ENCODE measurements around the gene CSNK1E.

CSNK1E gene

DNA sequence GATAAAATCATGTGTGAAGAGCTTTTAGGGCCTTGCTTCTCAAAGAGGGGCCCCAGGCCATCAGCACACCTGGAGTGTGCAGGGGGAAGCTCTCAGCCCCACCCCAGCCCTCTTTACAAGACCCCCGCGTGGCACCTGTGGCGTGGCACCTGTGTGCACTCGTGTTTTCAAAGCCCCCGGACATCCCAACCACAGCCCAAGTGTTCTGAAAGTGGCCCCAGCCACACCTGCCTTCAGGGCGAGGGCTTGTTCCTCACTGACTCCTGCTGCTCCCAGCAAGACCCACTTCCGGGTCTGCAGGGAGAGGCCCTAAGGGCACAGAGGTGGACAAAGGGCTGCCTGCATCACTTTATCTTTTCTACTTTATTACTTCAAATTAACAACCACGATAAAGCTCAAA, 26.9 kb downstream of the CSNK1E start:
- TF ChIP-seq CSDC2 (CRISPR knock-in tag; IDR thresholded peaks at IDR 0.05) (no peak), ESRRG (CRISPR knock-in tag; IDR thresholded peaks at IDR 0.05) (no peak), RARB (CRISPR knock-in tag; IDR thresholded peaks at IDR 0.05) (no peak), ZNF8 (CRISPR knock-in tag; IDR thresholded peaks at IDR 0.05) (no peak), PPARA (CRISPR knock-in tag; IDR thresholded peaks at IDR 0.05; ENCODE audit: borderline replicate concordance) (no peak), ZFP3 (CRISPR knock-in tag; IDR thresholded peaks at IDR 0.05) (no peak), ARNTL (CRISPR knock-in tag; IDR thresholded peaks at IDR 0.05; ENCODE audit: borderline replicate concordance, low read depth) (no peak)
- TF ChIP-seq, protein P1, sequence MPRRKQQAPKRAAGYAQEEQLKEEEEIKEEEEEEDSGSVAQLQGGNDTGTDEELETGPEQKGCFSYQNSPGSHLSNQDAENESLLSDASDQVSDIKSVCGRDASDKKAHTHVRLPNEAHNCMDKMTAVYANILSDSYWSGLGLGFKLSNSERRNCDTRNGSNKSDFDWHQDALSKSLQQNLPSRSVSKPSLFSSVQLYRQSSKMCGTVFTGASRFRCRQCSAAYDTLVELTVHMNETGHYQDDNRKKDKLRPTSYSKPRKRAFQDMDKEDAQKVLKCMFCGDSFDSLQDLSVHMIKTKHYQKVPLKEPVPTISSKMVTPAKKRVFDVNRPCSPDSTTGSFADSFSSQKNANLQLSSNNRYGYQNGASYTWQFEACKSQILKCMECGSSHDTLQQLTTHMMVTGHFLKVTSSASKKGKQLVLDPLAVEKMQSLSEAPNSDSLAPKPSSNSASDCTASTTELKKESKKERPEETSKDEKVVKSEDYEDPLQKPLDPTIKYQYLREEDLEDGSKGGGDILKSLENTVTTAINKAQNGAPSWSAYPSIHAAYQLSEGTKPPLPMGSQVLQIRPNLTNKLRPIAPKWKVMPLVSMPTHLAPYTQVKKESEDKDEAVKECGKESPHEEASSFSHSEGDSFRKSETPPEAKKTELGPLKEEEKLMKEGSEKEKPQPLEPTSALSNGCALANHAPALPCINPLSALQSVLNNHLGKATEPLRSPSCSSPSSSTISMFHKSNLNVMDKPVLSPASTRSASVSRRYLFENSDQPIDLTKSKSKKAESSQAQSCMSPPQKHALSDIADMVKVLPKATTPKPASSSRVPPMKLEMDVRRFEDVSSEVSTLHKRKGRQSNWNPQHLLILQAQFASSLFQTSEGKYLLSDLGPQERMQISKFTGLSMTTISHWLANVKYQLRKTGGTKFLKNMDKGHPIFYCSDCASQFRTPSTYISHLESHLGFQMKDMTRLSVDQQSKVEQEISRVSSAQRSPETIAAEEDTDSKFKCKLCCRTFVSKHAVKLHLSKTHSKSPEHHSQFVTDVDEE (CRISPR knock-in tag; IDR thresholded peaks at IDR 0.05): no peak
- TF ChIP-seq, protein P2, sequence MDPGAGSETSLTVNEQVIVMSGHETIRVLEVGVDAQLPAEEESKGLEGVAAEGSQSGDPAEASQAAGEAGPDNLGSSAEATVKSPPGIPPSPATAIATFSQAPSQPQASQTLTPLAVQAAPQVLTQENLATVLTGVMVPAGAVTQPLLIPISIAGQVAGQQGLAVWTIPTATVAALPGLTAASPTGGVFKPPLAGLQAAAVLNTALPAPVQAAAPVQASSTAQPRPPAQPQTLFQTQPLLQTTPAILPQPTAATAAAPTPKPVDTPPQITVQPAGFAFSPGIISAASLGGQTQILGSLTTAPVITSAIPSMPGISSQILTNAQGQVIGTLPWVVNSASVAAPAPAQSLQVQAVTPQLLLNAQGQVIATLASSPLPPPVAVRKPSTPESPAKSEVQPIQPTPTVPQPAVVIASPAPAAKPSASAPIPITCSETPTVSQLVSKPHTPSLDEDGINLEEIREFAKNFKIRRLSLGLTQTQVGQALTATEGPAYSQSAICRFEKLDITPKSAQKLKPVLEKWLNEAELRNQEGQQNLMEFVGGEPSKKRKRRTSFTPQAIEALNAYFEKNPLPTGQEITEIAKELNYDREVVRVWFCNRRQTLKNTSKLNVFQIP (CRISPR knock-in tag; IDR thresholded peaks at IDR 0.05; ENCODE audit: borderline replicate concordance, low read depth): no peak
- no peak for ATAC-seq

DNA sequence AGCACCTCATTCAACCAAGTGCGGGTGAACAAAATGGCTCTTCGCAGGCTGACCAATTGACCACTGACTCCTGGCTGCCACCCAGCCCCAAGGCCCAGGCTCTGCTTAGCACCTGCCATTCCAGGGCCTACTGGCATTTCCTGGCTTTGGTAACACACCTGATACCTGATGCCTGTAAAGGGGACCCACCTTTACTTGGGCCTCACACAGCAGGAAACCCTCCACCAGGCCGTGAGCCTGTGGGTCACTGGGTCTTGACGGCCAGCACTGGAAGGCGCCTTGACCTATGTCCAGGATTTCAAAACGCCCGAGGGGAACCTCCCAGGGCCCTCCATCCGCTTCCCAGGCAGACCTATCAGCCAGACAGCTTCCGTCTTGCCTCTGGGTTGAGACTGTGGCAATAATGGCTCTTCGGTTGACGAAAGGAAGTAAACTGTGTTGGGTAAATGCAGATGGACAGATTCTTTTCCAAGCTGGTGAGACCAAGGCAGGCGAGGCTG, 27.6 kb downstream of the CSNK1E start:
- TF ChIP-seq ISL1 (CRISPR knock-in tag; IDR thresholded peaks at IDR 0.05): no peak
- TF ChIP-seq ZNF8 (CRISPR knock-in tag; IDR thresholded peaks at IDR 0.05): no peak
- TF ChIP-seq TCF4 (CRISPR knock-in tag; IDR thresholded peaks at IDR 0.05; ENCODE audit: borderline replicate concordance): no peak
- no peak for ATAC-seq

DNA sequence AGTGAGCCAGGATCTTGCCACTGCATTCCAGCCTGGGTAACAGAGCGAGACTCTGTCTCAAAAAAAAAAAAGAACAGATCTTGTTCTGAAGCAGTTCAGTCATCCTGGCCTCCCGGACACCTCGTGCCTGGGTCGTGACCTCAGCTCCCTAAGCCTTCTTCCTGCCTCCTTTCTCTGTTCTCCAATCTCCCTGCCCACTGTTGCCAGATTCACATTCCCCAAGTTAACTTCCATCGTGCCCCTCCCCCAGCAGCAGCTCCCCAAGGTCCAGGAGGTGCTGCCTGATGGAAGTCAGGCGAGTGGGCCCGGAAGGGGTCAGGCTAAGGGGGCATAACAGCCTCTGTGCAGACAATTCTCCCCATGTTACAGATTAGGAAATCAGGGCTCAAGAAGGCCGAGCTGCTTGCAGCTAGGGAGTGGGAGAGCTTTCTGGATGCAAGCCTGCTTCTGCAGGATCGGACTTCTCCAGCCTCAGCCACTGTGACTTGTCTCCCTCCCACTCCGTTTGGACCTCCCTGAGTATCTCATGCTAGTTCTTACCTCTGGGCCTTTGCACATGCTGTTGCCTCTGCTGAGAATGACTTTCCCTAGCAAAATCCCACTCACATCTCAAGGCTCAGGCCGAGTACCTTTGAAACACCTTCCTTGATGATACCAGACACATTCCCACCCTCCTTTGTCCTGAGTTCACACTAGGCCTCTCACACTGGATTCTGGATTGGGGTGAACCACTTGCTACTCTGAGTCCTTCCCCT, 30.1 kb downstream of the CSNK1E start:
- ATAC-seq: no peak
- TF ChIP-seq CSDC2 (CRISPR knock-in tag; IDR thresholded peaks at IDR 0.05) (no peak), ZFP3 (CRISPR knock-in tag; IDR thresholded peaks at IDR 0.05) (no peak), ARNTL (CRISPR knock-in tag; IDR thresholded peaks at IDR 0.05; ENCODE audit: borderline replicate concordance, low read depth) (no peak), ZNF70 (CRISPR knock-in tag; IDR thresholded peaks at IDR 0.05) (no peak), OSR1 (CRISPR knock-in tag; IDR thresholded peaks at IDR 0.05) (no peak), ESRRG (CRISPR knock-in tag; IDR thresholded peaks at IDR 0.05) (no peak)
- TF ChIP-seq, protein P1 (CRISPR knock-in tag; IDR thresholded peaks at IDR 0.05): no peak

DNA sequence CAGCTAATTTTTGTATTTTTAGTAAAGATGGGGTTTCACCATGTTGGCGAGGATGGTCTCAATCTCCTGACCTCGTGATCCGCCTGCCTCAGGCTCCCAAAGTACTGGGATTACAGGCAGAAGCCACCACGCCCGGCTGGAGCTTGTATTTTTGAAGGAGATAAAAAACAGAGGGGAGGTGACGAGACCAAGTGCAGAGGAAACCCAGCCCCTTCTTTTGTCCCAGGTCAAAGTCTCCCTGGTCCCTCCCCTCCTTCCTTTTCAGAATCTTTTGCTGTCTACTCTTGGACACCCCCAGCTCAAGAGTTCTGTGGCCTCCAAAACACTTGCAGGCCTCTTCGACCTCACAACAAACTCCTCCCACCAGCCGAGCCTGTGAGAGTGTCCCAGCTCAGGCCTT, 32.2 kb downstream of the CSNK1E start:
- TF ChIP-seq RARB (CRISPR knock-in tag; IDR thresholded peaks at IDR 0.05) (no peak), ESRRG (CRISPR knock-in tag; IDR thresholded peaks at IDR 0.05) (no peak), GLIS3 (CRISPR knock-in tag; IDR thresholded peaks at IDR 0.05) (no peak), BACH2 (CRISPR knock-in tag; IDR thresholded peaks at IDR 0.05; ENCODE audit: borderline replicate concordance) (no peak), TOX (CRISPR knock-in tag; IDR thresholded peaks at IDR 0.05; ENCODE audit: borderline replicate concordance) (no peak), SNAI2 (CRISPR knock-in tag; IDR thresholded peaks at IDR 0.05) (no peak)
- TF ChIP-seq, protein P2 (CRISPR knock-in tag; IDR thresholded peaks at IDR 0.05; ENCODE audit: borderline replicate concordance, low read depth): no peak
- TF ChIP-seq, protein P3, sequence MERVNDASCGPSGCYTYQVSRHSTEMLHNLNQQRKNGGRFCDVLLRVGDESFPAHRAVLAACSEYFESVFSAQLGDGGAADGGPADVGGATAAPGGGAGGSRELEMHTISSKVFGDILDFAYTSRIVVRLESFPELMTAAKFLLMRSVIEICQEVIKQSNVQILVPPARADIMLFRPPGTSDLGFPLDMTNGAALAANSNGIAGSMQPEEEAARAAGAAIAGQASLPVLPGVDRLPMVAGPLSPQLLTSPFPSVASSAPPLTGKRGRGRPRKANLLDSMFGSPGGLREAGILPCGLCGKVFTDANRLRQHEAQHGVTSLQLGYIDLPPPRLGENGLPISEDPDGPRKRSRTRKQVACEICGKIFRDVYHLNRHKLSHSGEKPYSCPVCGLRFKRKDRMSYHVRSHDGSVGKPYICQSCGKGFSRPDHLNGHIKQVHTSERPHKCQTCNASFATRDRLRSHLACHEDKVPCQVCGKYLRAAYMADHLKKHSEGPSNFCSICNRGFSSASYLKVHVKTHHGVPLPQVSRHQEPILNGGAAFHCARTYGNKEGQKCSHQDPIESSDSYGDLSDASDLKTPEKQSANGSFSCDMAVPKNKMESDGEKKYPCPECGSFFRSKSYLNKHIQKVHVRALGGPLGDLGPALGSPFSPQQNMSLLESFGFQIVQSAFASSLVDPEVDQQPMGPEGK (CRISPR knock-in tag; IDR thresholded peaks at IDR 0.05; ENCODE audit: borderline replicate concordance): no peak
- ATAC-seq: no peak

Data from SK-N-SH treated with all-trans-retinoic acid at 6 μM for 48 hours (cell line).